ENCODE results near the gene FBRS.
"Not testable (repeated sequence)": the region's sequence is repeated elsewhere in the genome, so short reads cannot be mapped to it uniquely, and the experiment has no call there.

Gene FBRS

GRCh38 chr16:30628628-30629540, 29.3 kb upstream of the FBRS start:
- H3K4me3 ChIP-seq (ENCODE audit: low read depth, low read length): no peak overlapping the region
- TF ChIP-seq CTCF (IDR thresholded peaks at IDR 0.05; ENCODE audit: control insufficient read depth, extremely low read depth, insufficient read depth): peak; percentile 90
- peak; percentile 42 for DNase-seq (ENCODE audit: low read depth)

GRCh38 chr16:30632454-30632853, 25.8 kb upstream of the FBRS start:
- DNase-seq (ENCODE audit: low read depth); H3K4me3 ChIP-seq (ENCODE audit: low read depth, low read length): not testable (repeated sequence)

GRCh38 chr16:30633526-30633925, 24.7 kb upstream of the FBRS start:
- DNase-seq (ENCODE audit: low read depth): no peak
- TF ChIP-seq CTCF (IDR thresholded peaks at IDR 0.05; ENCODE audit: control insufficient read depth, extremely low read depth, insufficient read depth): no peak
- peak overlapping the region; percentile 66 for H3K4me3 ChIP-seq (ENCODE audit: low read depth, low read length)

GRCh38 chr16:30636599-30636998, 21.6 kb upstream of the FBRS start:
- DNase-seq (ENCODE audit: low read depth): no peak

GRCh38 chr16:30637139-30637538, 21.1 kb upstream of the FBRS start:
- DNase-seq (ENCODE audit: low read depth); H3K4me3 ChIP-seq (ENCODE audit: low read depth, low read length): not testable (repeated sequence)

More at GRCh38 chr16:30636599-30636998, 21.6 kb upstream of the FBRS start:
- H3K4me3 ChIP-seq (ENCODE audit: low read depth, low read length): no peak overlapping the region
- TF ChIP-seq CTCF (IDR thresholded peaks at IDR 0.05; ENCODE audit: control insufficient read depth, extremely low read depth, insufficient read depth): no peak

- peak; percentile 50 for DNase-seq (ENCODE audit: low read depth)
- H3K4me3 ChIP-seq (ENCODE audit: low read depth, low read length): no peak overlapping the region
- peak; percentile 59 for TF ChIP-seq CTCF (IDR thresholded peaks at IDR 0.05; ENCODE audit: control insufficient read depth, extremely low read depth, insufficient read depth)
Measured at GRCh38 chr16:30637944-30638343, 20.3 kb upstream of the FBRS start.

GRCh38 chr16:30641378-30641982, 16.8 kb upstream of the FBRS start:
- TF ChIP-seq CTCF (IDR thresholded peaks at IDR 0.05; ENCODE audit: control insufficient read depth, extremely low read depth, insufficient read depth): no peak
- no peak for DNase-seq (ENCODE audit: low read depth)
- H3K4me3 ChIP-seq (ENCODE audit: low read depth, low read length): no peak overlapping the region
